H1 (cell line): ENCODE results near the gene COL27A1. TPM values are rescaled to one million over a fixed set of nuclear protein-coding genes. Genes with fewer than 3 reads are reported as not detected.

Experiments used
- CHD7 ChIP-seq: fragments of 300-600 bp; sonication (generic); IDR thresholded peaks from 2 replicates; pipeline ENCODE4 v1.7.1; 2012; ENCODE audit warnings: low read length, moderate library complexity, mild to moderate bottlenecking, inconsistent platforms; ENCODE audit not compliant: insufficient replicate concordance
- polyA plus RNA-seq, 7 experiments: library from polyadenylated mRNA; depleted of rRNA in 3 of 7; stranded (reverse) in 5 of 7; unstranded in 2 of 7; fragments of >200 nt in 5 of 7; fragments of 200-250 nt in 2 of 7; gene quantifications; 1 replicate in 5 of 7; 2 replicates in 1 of 7; 4 replicates in 1 of 7; pipeline versions ENCODE4 v1.2.1 to v1.2.3, GENCODE V29; 2011 to 2013; ENCODE audit warnings: missing spikeins in 2 of 7, mixed read lengths in 2 of 7
- total RNA-seq: library from RNA; stranded (reverse); fragmentation: NEBNext Ultra II Directional; extraction: Animal tissue kit (Norgen Biotek cat#: 25700); gene quantifications from 2 replicates; pipeline ENCODE4 v1.2.1, GENCODE V29; 2021

Gene COL27A1
- total and polyA plus RNA-seq, 2 of the 8 experiments (the other 6 are each of a cell fraction or from before 2014, with no cell fraction given) = 15.1 to 22.8 TPM

GRCh38 chr9:114276908-114277821 is 121.8 kb downstream of the COL27A1 start (continued):
- no peak for TF ChIP-seq CHD7
- TF ChIP-seq, all 59 proteins: peak for 0
